Measurements from ENCODE around the gene SLC10A3. TPM values are rescaled to one million over a fixed set of nuclear protein-coding genes. Genes with fewer than 3 reads are reported as not detected.

Gene SLC10A3
- total and polyA plus RNA-seq, 2 of the 13 experiments (the other 11 are each of a cell fraction or from before 2014, with no cell fraction given) = 10.1 to 11.5 TPM

- peak; percentile 40; the same call in 1 of the 2 replicates for TF ChIP-seq ARID4A (CRISPR knock-in tag; IDR thresholded peaks at IDR 0.05; ENCODE audit: borderline replicate concordance)
- TF ChIP-seq ZNF362 (CRISPR knock-in tag; IDR thresholded peaks at IDR 0.05; ENCODE audit: borderline replicate concordance) = no peak
- no peak for TF ChIP-seq ZNF839 (CRISPR knock-in tag; IDR thresholded peaks at IDR 0.05; ENCODE audit: borderline replicate concordance)
- peak; percentile 51; the same call in 1 of the 2 replicates for TF ChIP-seq ZNF687 (CRISPR knock-in tag; IDR thresholded peaks at IDR 0.05)
- TF ChIP-seq RBAK (CRISPR knock-in tag; IDR thresholded peaks at IDR 0.05) = no peak
- TF ChIP-seq ZBTB49 (CRISPR knock-in tag; IDR thresholded peaks at IDR 0.05; ENCODE audit: borderline replicate concordance) = no peak
- TF ChIP-seq FOXA3 (CRISPR knock-in tag; IDR thresholded peaks at IDR 0.05) = no peak
Measured at GRCh38 chrX:154490414-154491083, at the start of gene SLC10A3 (continued).

Measured in HepG2 (cell line).